Measurements from ENCODE around the gene ADAM11. TPM values are rescaled to one million over a fixed set of nuclear protein-coding genes. Genes with fewer than 3 reads are reported as not detected.

ADAM11 gene
- total and polyA plus RNA-seq, 9 of the 15 experiments (the other 6 are each of a cell fraction or from before 2014, with no cell fraction given): 0.01 to 0.31 (median 0.14) TPM; not detected in 2

DNA sequence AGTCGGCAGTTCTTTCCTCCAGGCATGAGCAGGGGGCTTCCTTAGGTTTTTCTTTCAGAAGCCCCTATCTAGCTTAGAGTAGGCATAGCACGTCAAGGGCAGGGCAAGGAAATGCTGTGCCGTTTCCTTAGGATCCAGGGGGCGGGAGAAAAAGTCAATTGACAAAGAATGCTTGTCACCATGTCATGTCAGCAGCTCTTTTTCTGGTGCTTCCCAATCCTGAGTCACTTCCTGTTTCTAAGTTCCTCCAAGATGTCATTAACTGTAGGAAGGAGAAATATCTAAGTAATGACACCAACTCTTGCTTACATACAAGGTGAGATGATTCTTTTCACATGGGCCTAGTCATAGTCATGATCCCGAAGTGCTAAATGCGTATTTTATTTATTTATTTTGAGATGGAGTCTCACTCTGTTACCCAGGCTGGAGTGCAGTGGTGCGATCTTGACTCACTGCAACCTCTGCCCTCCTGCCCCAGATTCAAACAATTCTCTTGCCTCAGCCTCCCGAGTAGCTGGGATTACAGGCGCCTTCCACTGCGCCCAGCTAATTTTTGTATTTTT is 36.1 kb downstream of the ADAM11 start (continued):
- no peak for TF ChIP-seq CBX8 (IDR thresholded peaks at IDR 0.05; ENCODE audit: borderline replicate concordance, extremely low read depth, low read depth, low read length, poor library complexity, severe bottlenecking)
- TF ChIP-seq, protein P1, sequence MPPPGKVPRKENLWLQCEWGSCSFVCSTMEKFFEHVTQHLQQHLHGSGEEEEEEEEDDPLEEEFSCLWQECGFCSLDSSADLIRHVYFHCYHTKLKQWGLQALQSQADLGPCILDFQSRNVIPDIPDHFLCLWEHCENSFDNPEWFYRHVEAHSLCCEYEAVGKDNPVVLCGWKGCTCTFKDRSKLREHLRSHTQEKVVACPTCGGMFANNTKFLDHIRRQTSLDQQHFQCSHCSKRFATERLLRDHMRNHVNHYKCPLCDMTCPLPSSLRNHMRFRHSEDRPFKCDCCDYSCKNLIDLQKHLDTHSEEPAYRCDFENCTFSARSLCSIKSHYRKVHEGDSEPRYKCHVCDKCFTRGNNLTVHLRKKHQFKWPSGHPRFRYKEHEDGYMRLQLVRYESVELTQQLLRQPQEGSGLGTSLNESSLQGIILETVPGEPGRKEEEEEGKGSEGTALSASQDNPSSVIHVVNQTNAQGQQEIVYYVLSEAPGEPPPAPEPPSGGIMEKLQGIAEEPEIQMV (tag; conservative IDR thresholded peaks at IDR 0.05; ENCODE audit: low read depth): no peak
- TF ChIP-seq ARID1B (IDR thresholded peaks at IDR 0.05): 0 out of 2 replicates have a peak, but pooled peaks have one; percentile 27
- no peak for TF ChIP-seq HMBOX1 (IDR thresholded peaks at IDR 0.05)
- TF ChIP-seq ZNF583 (CRISPR knock-in tag; IDR thresholded peaks at IDR 0.05): no peak
- peak; percentile 66 for TF ChIP-seq ATF3 (IDR thresholded peaks at IDR 0.05)
- TF ChIP-seq ATF3 (CRISPR knock-in tag; conservative IDR thresholded peaks at IDR 0.05): no peak
- TF ChIP-seq L3MBTL2 (IDR thresholded peaks at IDR 0.05): peak; percentile 38; the same call in 1 of the 2 replicates
- TF ChIP-seq HNRNPH1 (optimal IDR thresholded peaks at IDR 0.05; ENCODE audit: low read depth, low read length): no peak
- no peak for TF ChIP-seq THAP7 (CRISPR knock-in tag; IDR thresholded peaks at IDR 0.05)
- TF ChIP-seq CBX3 (IDR thresholded peaks at IDR 0.05; ENCODE audit: borderline replicate concordance in 1 of 2, low read length in 2 of 2): no peak; a peak in 1 of 3 replicates
- TF ChIP-seq, protein P2, sequence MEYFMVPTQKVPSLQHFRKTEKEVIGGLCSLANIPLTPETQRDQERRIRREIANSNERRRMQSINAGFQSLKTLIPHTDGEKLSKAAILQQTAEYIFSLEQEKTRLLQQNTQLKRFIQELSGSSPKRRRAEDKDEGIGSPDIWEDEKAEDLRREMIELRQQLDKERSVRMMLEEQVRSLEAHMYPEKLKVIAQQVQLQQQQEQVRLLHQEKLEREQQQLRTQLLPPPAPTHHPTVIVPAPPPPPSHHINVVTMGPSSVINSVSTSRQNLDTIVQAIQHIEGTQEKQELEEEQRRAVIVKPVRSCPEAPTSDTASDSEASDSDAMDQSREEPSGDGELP (CRISPR knock-in tag; IDR thresholded peaks at IDR 0.05; ENCODE audit: borderline replicate concordance): no peak
- no peak for TF ChIP-seq ZKSCAN8 (CRISPR knock-in tag; IDR thresholded peaks at IDR 0.05)
- TF ChIP-seq NEUROD1 (IDR thresholded peaks at IDR 0.05; ENCODE audit: borderline replicate concordance, low read depth, low read length, partially characterized antibody): no peak
- TF ChIP-seq CREM (IDR thresholded peaks at IDR 0.05; ENCODE audit: low read depth): 0 out of 2 replicates have a peak, but pooled peaks have one; percentile 36
- TF ChIP-seq RAD21 (CRISPR knock-in tag; conservative IDR thresholded peaks at IDR 0.05 in 1 of 2, IDR thresholded peaks at IDR 0.05 in 1 of 2): no peak
- TF ChIP-seq E2F3 (CRISPR knock-in tag; IDR thresholded peaks at IDR 0.05): no peak
- TF ChIP-seq ZKSCAN3 (CRISPR knock-in tag; IDR thresholded peaks at IDR 0.05): no peak
- no peak for TF ChIP-seq FOXP1 (CRISPR knock-in tag; IDR thresholded peaks at IDR 0.05)
- TF ChIP-seq KAT7 (CRISPR knock-in tag; IDR thresholded peaks at IDR 0.05; ENCODE audit: borderline replicate concordance): no peak
- no peak for TF ChIP-seq OTX1 (CRISPR knock-in tag; IDR thresholded peaks at IDR 0.05)
- TF ChIP-seq ZFX (CRISPR knock-in tag; IDR thresholded peaks at IDR 0.05): no peak
- no peak for TF ChIP-seq RBM25 (IDR thresholded peaks at IDR 0.05; ENCODE audit: low read depth, low read length, severe bottlenecking)
- TF ChIP-seq ZNF239 (CRISPR knock-in tag; IDR thresholded peaks at IDR 0.05): no peak
- no peak for TF ChIP-seq MECOM (CRISPR knock-in tag; IDR thresholded peaks at IDR 0.05)
